Measurements from ENCODE around the gene CMIP. TPM values are rescaled to one million over a fixed set of nuclear protein-coding genes. Genes with fewer than 3 reads are reported as not detected.

The CMIP gene
- total RNA-seq, 2 donors from 2014 or later = 7.7 to 19.2 TPM

DNA sequence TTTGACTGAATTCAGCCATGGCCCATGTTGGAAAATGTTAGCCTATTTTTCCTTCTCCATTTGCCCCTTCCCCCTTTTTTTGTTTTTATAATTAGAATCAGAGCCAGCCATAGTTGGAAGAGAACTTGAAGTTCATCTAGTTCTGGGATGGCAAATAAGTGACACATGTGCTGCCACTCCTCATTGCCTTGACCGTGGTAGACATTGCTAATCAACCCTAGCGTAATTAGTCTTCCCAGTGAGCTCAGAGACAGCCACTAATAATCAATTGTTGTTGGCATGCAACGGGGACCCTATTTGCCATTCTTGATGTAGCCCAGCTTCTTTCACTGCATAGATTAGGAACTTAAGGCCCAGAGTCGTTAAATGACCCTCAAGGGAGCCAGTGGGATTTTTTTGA lies 16.6 kb downstream of the CMIP start:
- TF ChIP-seq, protein P1, sequence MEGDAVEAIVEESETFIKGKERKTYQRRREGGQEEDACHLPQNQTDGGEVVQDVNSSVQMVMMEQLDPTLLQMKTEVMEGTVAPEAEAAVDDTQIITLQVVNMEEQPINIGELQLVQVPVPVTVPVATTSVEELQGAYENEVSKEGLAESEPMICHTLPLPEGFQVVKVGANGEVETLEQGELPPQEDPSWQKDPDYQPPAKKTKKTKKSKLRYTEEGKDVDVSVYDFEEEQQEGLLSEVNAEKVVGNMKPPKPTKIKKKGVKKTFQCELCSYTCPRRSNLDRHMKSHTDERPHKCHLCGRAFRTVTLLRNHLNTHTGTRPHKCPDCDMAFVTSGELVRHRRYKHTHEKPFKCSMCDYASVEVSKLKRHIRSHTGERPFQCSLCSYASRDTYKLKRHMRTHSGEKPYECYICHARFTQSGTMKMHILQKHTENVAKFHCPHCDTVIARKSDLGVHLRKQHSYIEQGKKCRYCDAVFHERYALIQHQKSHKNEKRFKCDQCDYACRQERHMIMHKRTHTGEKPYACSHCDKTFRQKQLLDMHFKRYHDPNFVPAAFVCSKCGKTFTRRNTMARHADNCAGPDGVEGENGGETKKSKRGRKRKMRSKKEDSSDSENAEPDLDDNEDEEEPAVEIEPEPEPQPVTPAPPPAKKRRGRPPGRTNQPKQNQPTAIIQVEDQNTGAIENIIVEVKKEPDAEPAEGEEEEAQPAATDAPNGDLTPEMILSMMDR (IDR thresholded peaks at IDR 0.05) = no peak
- Histone ChIP-seq H3K27ac (no peak overlapping the region), H3K4me3 (no peak overlapping the region), H3K27me3 (no peaks in the 10 kb centered on the region), H3K9me3 (no peaks in the 10 kb centered on the region), H3K36me3 (no peaks in the 10 kb centered on the region), H3K4me1 (peaks cover 0 to 31% of the 10 kb centered on the region in 2 donors)
- no peak for DNase-seq (ENCODE audit: low spot score)

DNA sequence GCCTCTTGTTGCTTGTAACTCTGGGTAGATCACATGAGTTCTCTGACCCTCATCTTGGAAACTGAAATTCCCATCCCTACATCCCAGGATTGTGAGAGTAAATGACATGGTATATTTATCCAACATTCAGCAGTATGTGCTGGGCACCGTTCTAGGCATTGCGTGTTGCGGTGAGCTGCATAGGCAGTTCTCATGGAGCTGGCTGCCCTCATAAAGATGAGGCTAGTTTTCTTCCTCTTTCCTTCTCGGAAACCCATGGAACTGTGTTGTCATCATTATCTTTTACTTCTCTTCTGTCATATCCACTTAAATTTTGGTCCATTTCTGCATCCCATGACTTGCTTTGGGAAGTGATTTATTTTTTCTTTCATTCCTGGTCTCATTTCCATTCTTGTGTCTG lies 17.2 kb downstream of the CMIP start:
- peaks cover 0 to 33% of the 10 kb centered on the region in 2 donors for H3K4me1 ChIP-seq
- no peaks in the 10 kb centered on the region for H3K36me3 ChIP-seq
- no peak overlapping the region for H3K27ac ChIP-seq
- no peak overlapping the region for H3K4me3 ChIP-seq
- H3K27me3 ChIP-seq = no peaks in the 10 kb centered on the region
- TF ChIP-seq, protein P1 (IDR thresholded peaks at IDR 0.05) = no peak
- no peak for DNase-seq (ENCODE audit: low spot score)
- H3K9me3 ChIP-seq = no peaks in the 10 kb centered on the region

DNA sequence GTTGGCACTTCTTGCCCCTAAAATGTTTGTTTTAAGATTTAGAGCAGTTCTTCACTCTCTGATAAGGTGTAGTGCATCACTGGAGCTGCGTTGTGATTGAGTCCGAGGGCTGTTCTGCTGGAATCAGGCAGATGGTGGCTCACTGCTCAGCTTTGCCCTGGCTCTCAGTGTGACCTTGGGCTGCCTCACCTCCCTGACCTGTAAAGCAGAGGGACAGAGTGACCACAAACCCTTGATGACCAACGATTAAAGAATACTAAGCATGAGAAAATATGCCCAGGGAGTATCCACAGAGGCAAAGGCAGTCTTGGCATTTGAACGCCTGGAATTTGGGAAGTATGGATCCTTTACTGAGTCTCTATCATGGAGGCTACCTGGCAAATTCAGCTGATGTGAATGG lies 18.1 kb downstream of the CMIP start:
- Histone ChIP-seq H3K27me3 (no peaks in the 10 kb centered on the region), H3K4me3 (no peak overlapping the region), H3K4me1 (peaks cover 0 to 28% of the 10 kb centered on the region in 2 donors), H3K36me3 (no peaks in the 10 kb centered on the region), H3K9me3 (no peaks in the 10 kb centered on the region), H3K27ac (no peak overlapping the region)
- TF ChIP-seq, protein P1 (IDR thresholded peaks at IDR 0.05) = no peak
- no peak for DNase-seq (ENCODE audit: low spot score)

DNA sequence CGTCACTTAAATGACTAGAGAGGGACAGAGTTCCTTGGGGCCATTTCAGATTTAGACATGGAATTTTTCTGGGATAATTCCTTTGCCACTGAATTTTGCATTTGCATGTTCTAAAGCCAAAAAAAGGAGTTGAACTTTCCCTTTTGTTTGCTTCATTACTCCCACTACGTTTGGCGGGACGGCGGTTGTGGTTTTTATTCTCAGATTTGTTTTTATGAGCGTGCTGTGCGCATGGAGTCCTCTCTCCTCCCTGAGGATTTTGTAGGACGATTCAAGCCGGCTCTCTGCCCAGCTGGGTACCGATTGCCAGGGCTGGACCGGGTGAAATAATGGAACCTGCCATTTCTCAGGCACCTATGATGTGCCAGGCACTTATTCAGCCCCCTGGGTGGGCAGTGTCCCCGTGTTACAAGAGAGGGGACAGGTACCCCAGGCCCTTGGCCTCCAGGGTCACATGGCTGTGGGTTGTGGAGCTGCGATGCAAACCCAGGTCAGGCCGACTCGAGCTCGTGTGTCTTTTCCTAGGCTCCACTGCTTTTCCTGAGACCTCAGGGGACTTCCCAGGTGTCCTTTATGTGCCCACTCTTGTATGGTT lies 18.8 kb downstream of the CMIP start:
- Histone ChIP-seq H3K4me3 (no peak overlapping the region), H3K4me1 (peaks cover 0 to 25% of the 10 kb centered on the region in 2 donors), H3K27ac (no peak overlapping the region), H3K27me3 (no peaks in the 10 kb centered on the region), H3K9me3 (no peaks in the 10 kb centered on the region), H3K36me3 (no peaks in the 10 kb centered on the region)
- TF ChIP-seq, protein P1 (IDR thresholded peaks at IDR 0.05) = no peak
- no peak for DNase-seq (ENCODE audit: low spot score)

DNA sequence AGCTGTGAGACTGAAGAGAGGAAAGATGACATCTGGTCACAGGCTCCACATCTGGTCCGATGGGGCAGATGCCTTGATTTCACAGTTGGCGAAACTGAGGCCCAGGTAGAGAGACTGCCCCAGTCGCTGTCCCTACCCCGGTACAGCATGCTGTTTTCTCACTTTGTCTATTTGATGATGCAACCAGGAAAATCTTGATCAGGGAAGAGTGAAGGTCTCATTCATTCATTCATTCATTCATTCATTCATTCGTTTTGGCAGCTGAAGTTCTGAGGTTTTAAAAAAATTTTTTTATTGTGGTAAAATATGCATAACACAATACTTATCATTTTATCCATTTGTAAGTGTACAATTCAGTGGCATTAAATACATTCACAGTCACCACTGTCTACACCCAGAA lies 19.7 kb downstream of the CMIP start:
- Histone ChIP-seq H3K27ac (no peak overlapping the region), H3K36me3 (no peaks in the 10 kb centered on the region), H3K27me3 (no peaks in the 10 kb centered on the region), H3K4me3 (no peak overlapping the region), H3K9me3 (no peaks in the 10 kb centered on the region), H3K4me1 (peaks cover 0 to 33% of the 10 kb centered on the region in 2 donors)
- DNase-seq (ENCODE audit: low spot score) = no peak
- TF ChIP-seq, protein P1 (IDR thresholded peaks at IDR 0.05) = no peak

DNA sequence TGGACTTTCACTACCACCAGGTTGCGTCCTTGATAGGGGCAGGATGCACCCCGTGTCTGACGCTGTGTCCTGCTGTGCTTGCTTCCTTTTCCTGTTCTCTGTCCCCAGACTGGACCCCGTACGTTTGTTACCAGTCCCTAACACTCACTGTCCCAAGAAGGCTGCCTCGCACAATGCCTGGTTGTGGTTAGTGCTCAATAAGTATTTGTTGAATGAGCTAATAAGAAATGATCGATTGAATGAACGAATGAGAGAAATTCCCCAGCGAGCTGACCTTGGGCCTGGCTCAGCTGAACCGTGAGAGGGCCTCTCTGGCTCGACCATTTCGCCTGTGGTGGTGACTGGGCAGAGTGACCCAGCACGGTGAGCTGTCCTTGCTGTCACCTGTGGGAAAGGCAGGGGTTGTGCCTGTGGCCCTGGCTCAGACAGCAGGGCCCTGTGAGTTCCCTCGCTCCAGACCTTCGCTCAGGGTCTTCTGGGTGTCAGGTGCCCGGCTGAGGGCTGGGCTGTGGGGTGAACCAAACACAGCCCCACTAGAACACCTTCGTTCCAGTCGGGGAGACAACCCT lies 20.9 kb downstream of the CMIP start:
- Histone ChIP-seq H3K9me3 (no peaks in the 10 kb centered on the region), H3K4me3 (no peak overlapping the region), H3K36me3 (no peaks in the 10 kb centered on the region), H3K4me1 (peaks cover 0 to 34% of the 10 kb centered on the region in 2 donors), H3K27ac (no peak overlapping the region), H3K27me3 (no peaks in the 10 kb centered on the region)
- TF ChIP-seq, protein P1 (IDR thresholded peaks at IDR 0.05) = no peak
- DNase-seq (ENCODE audit: low spot score) = no peak

Measured in right atrium auricular region (tissue), 2 donors.